Measurements from ENCODE around the gene SYNPO2.

SYNPO2 gene

DNA sequence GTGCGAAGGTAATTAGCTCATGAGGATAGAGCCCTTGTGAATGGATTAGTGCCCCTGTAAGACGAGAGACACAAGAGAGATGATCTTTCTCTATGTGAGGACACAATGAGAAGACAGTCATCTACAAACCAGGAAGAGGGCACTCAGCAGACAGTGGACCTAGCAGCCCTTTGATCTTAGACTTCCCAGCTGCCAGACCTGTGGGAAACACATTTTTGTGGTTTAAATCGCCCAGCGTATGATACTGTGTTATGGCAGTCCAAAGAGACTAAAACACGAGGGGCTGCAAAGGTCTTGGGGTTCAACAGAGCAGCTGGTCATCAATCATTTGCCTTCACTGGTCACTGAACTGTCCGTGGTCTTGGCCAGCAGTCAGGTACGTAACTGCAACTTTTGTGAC lies 9.2 kb upstream of the SYNPO2 start:
- DNase-seq (ENCODE audit: low read depth) = no peak

DNA sequence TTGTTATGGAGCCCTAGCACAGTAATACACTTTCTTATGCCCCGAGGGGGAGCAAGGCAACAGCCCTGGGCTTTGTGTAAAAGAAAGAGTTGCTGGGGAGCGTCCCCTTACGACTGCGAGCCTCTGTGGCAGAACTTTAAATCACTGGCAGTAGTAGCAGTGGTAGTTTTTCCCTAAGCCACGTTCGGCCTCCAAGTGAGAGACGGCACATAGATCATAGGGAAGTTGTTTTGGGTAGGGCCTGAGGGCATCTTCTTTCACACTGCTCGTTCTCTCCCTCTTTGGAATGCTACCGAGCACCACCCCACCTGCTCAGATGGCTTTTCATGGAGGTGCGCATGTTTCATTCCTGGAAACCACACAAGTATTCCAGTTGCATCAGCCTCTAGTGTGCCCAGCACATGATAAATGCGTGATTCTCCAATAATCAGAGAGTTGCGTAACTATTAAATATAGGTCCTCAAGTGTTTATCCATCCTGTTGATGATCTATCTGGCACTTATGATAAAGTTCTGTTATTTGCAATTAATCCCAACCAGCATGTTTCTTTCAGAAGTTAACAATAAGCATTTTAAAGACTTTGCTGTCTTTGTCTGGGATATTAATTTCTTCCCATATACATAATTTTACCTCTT lies 7.0 kb upstream of the SYNPO2 start:
- DNase-seq (ENCODE audit: low read depth) = no peak

DNA sequence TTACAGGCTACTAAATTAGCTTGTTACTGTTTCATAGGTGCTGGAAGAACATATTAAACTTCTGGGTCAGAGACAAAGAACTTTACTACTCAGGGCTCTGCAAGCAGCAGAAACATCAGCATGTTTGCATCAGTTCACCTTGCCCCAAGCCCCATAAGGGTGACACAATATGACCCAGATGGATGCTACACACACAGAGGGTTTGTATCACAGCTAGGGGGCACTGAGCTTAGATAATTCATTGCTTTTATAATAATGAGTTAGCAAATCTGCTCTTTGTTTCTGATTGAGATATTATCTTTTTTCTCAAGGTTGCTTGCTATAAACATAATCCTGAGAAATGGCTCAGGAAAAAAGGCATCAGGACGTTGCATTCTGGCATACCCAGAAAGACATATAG lies 4.8 kb upstream of the SYNPO2 start:
- DNase-seq (ENCODE audit: low read depth) = no peak

DNA sequence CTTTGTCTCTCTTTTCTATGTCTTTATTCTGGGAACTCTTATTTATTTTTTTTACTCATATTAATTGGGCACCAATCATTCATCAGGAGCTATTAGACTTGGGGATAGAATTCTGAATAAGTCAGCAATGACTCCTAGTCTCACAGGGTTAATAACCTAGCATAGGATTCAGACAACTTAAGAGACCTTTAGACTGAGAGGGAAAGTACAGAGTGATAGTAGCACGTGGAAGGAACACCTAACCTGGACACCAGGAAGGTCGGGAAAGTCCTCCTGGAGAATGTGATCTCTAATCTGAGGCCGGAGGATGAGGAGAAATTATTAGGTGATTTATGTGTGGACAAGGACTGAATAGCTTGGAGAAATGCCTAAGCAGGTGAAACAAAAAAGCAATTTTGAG lies 3.9 kb upstream of the SYNPO2 start:
- no peak for DNase-seq (ENCODE audit: low read depth)

DNA sequence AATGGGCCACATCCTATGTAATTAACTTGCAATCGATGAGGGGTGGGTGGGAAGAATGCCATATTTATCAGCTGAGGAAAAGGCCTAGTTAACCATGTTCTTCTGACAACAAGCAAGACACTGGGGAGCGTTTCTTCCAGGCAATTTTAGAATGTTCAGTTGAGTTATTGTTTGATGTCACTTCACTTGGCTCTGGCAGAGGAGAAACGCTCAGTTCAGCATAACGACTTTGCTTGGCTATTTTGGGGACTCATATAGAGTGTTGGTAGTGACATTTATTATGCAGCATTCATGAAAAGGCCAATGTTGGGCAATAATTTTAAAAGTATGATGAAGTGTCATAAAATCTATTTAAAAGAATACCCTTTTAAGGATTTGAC lies 648 bp downstream of the SYNPO2 start:
- no peak for DNase-seq (ENCODE audit: low read depth)

DNA sequence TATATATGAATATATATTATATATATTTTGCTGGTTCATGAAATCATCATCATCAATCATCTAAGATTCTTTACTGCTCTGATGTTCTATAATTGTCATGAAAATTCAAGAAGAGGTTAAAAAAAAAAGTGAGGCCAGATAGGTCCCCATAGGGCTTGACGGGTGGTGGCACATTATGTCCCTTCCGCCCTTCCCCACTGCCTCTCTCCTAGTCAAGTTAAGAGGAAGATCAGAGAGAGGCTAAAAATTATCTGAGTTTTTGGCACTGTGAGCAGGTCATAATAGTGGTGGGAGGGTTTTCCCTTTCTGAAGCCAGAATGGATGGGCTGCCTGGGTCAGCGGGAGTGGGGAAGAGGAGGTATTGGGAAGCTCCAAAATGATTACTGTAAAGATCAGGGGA lies 5.4 kb downstream of the SYNPO2 start:
- DNase-seq (ENCODE audit: low read depth) = no peak

DNA sequence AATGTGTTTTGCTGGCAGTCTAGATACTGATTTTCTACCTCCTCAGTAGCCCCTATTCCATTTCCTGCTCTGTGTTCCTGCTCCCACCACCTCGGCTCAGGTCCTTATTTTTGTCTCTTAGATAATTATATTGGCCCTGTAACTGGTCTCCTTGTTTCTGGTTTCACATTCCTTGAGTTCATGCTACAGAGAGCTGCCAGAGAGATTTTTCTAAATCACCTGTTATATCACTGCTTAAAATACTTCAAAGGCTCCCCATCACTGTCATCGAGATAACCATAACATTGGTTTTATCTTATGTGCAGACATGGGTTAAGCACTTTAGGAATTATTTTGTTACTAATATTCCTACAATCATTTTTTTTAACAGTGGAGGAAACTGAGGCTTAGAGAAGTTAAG lies 9.6 kb downstream of the SYNPO2 start:
- no peak for DNase-seq (ENCODE audit: low read depth)

DNA sequence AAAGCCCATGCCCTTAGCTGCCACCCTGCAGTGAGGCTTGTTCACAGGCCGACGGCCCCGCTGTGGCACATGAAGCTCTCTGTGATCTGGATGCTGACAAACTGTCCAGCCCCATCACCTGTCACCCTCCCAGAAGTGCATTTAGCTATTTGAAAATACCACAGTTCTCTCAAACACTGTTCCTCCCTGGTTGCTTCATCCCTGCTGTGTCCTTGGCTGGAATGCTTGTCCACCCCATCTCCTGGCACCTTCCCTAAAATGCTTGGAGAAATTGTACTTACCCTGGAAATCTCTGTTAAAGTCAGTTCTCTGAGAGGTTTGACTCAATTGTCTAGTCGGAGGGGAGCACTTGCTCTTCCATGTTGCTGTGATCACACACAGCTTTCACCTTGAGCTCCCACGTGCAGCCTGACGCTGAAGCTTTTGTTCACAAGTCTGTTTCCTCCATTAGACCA lies 10.1 kb downstream of the SYNPO2 start:
- DNase-seq (ENCODE audit: low read depth) = no peak

DNA sequence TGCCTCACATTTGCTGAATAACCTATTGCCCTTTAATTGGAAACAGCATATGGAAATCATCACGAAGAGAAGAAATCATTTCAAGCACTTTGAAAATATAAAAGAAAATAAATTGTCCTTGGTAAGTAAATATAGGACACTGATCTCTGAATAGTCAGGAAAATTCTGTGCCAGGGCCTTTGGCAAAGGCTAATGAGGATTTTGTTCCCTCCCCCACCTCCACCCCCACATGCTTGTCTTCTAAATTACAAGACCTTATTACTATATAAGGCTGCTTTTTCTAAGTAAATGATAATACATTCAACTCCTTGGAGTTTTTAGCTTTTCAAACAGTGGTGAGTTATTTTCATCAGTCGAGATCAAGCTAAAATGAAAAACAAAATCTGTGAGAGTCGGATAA lies 15.8 kb downstream of the SYNPO2 start:
- no peak for DNase-seq (ENCODE audit: low read depth)

DNA sequence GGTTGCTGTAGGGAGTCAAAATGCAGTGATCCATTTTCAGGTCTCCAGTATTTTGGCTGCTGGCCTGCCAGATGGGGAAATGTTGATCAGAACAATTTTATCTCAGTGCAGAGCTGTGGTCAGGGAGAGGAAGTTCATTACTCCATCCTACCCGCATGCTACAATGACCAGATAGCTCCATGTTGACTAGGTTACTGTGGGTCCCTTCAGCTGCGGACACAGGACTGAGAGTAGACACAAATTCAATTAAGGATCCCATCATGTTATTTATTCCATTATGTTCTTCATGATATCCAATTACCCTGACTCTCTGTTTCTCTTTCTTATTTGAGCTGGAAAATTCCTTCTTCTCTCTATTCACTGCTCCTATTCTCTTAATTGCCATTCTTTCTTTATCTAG lies 16.3 kb downstream of the SYNPO2 start:
- DNase-seq (ENCODE audit: low read depth) = no peak

DNA sequence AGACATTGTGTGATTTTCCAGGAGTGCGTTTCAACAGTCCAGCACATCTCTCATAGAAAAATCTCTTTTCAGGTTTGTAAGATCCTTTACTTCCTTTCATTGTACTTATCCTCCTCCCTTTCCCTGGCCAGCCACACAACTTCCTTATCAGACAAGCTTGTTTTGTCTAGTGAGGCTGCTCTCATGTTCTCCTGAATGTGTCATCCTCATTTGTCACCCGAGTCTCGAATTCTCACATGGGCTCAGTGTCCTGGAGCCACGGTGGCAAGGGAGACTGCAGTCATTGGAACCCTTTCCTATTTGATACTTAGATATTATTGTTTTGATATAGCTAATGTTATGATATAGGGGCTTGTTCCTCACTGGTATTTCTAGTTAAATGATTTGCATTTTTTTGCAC lies 16.9 kb downstream of the SYNPO2 start:
- DNase-seq (ENCODE audit: low read depth) = no peak

DNA sequence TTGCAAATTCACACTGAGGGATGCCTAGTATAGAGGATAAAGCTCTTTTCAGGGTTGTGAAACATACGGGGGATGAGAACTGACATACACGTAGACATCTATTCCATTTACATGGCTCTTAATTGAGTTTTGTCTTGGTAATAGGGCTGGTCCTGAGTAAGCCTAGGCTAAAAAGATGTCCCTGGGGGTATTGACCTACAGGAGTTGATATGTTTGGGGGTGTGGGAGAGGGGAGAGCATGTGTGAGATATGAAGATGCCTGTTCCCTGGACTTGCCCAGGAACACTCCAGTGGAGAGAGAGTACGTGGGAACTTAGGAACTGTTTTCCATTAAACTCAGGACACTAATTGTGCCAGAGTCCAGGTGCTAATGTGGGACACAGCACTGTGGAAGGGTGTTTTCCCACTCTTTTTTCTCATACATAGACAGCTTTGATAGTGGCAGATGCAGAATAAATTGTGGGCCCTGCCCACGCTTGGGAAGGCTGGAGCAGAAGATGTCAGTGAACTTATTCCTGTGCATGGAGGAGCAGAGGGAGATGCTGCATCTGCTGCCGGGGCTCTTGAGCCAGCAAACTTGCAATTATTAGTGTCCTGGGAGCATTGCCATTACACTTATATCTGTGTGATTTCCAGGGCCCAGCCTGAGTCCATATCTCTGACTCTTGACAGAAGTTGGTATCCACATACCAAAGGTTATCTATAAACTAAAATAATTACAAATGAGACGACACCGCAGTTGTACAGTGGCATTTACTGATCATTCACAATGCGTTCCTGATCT lies 20.7 kb downstream of the SYNPO2 start:
- DNase-seq (ENCODE audit: low read depth) = no peak

DNA sequence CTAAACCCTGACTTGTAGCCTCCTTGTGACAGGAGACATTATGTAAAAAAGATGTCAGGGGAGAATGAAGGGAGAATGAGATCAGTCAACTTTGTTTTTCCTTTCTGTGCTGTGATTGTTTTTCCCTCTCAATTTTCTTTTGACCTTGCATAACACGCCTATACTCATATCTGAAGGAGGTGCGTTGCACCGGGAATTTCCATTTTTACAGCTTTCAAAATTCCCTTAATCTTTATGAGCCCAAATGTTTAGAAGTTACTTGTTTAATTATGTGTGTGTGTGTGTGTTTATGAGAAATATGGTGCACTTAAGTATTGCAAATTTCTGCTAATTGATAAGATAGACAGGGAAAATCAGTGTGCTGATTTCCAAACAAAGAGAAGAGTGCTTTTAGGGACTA lies 21.6 kb downstream of the SYNPO2 start:
- DNase-seq (ENCODE audit: low read depth) = no peak

DNA sequence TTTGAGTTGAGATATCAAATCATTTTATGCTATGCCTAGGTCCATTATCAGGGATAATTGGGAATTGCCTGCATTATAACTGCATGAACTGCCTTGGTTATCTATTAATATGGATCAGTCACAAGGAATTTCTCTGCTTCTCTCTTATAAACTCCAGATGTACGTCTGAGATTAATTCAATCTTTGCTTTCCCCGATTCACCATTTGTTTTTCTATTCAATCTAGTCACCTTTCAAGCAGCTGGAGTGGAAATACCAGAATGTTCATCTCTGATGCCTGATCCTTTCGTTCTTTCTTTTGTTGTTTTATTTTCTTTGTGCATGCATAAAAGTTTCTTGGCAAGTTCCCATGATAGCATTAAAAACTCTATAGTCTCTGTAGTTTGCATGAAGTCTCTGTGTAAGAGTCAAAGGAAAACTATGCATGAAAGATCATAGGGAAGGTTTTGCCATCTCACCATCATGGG lies 22.6 kb downstream of the SYNPO2 start:
- no peak for DNase-seq (ENCODE audit: low read depth)

DNA sequence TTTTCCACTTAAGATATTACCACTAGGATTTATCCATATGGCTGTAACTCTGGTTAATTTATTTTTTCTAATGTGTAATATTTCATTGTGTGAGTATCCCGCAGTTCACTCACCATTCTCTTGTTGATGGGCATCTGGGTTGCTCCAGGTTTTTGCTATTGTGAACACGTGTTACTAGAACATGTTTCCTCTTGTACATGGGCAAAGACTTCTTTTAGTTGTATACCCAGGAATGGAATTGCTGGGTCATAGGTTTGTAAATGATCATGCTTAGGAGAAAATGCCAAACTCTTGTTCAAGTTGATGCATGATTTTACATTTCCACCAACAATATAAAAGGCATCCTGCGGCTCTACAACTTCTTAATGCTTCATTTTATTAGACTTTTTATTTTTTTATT lies 26.8 kb downstream of the SYNPO2 start:
- no peak for DNase-seq (ENCODE audit: low read depth)

DNA sequence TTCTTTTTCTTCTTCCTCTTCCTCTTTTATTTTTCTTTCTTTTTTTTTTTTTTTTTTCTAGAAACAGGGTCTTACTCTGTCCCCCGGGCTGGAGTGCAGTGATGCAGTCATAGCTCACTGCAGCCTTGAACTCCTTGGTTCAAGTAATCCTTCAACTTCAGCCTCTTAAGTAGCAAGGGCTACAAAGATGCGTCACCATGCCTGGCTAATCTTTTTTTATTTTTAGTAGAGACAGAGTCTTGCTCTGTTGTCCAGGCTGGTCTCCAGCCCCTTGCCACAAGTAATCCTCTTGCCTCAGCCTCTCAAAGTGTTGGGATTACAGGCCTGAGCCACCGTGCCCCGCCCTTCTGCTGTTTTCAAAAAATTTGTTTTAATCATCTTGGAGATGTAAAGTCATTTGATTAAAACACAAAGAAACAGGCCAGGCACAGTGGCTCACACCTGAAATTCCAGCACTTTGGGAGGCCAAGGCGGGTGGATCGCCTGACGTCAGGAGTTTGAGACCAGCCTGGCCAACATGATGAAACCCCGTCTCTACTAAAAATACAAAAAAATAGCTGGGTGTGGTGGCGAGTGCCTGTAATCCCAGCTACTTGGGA lies 28.1 kb downstream of the SYNPO2 start:
- no peak for DNase-seq (ENCODE audit: low read depth)

DNA sequence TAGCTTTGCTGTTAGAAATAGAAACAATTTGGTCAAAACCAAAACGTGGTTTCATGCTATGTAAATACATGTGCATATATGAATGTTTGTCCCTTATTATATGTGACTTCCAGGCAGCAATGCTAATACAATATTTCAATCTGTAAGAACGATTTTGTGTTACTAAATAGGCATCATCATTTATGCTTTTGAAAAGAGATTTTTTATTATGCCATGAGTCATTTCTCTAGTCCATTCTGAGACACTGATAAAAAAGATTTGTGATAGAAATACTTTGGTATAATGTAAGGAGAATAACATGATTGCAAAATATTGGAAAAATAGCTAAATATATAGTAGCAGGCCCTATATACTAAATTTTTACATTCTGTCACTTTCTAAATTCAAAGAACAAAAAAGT lies 28.9 kb downstream of the SYNPO2 start:
- DNase-seq (ENCODE audit: low read depth) = no peak

DNA sequence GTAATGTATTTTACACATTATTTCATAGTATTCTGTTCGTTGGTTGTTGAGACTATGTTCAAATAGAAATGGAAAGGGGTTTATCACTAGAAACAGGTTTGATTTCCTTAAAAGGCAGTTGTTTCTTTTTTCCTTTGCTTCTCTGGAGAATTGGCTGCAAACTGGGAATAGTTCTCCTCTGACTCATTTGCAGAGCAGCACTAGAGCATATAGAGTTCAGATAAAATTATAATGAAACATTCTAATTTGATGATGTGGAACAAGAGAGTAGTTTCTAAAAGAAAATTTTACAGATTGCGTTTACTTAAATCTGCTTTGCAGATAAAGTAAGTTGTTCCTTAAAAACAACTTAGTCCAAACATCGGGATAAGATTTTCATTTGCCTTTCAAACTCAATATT lies 29.7 kb downstream of the SYNPO2 start:
- DNase-seq (ENCODE audit: low read depth) = no peak

DNA sequence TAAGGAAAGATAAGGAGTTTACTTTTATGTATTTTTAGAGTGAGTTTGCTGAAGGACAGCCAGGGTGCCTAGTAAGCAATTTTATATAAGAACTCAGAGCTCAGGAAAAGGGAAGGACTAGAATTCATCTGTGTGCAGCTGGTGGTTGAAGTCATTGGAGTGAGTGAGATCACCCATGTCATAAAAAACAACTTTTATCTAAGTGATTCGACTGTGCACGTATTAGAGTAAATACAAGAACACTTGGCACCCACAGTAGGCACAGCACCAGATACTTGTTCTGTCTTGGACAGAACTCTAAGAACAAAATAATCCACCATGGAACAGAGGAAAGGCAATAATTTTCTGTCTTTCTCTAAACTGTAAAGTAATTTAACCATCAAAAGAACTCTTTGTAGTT lies 31.6 kb downstream of the SYNPO2 start:
- no peak for DNase-seq (ENCODE audit: low read depth)

DNA sequence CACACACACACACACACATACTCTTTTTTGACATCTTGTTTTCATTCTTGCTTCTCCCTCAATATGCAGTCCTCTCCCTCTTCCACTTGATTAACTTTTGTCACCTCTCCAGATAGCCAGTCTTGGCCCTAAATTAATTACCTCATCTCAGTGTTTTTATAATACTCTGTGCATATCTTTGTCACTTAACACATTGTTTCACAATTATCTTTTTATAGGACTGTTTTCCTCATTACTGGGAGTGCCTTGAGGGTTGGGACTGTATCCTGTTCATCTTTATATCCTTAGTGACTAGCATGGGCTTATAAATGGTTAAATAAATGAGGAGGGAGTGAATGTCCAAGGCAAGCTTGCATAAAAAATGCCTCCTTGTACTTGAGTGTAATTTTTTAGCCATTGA lies 33.1 kb downstream of the SYNPO2 start:
- no peak for DNase-seq (ENCODE audit: low read depth)

DNA sequence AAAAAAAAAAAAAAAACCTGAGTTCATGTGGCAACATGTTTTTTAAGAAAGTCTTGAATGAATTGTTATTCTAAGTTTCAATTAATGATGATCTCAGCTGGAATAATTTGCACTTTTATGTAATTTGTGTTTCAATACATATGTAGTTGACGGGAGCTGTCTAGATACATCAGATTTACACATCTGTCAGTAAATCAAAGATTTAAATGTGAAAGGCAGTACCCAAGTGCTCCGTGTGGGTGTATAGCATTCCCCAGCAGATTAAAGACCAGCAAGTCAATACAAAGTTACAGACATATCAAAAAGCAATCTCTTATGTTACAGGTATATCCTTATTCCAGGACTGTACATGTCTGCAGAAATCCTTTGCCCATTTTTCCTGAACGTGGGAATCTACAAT lies 35.2 kb downstream of the SYNPO2 start:
- no peak for DNase-seq (ENCODE audit: low read depth)

DNA sequence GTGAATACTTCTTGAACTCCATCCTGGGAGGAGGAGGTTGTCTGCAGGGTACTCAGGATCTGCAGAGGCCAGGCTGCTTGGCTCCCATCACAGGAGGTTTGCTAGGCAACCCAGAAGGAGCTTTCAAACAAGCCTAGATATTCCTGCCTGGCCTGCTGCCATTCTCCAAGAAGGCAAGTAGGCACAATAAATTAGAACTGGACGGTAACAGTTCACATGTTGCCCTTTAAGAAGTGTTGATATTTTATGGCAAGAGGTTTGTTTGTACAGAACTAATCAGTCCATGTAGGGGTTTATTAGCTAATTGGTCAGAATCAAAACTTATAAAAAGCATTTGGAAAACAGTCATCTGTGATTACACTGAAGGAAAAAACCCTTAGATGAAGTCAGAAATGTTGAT lies 39.3 kb downstream of the SYNPO2 start:
- no peak for DNase-seq (ENCODE audit: low read depth)

DNA sequence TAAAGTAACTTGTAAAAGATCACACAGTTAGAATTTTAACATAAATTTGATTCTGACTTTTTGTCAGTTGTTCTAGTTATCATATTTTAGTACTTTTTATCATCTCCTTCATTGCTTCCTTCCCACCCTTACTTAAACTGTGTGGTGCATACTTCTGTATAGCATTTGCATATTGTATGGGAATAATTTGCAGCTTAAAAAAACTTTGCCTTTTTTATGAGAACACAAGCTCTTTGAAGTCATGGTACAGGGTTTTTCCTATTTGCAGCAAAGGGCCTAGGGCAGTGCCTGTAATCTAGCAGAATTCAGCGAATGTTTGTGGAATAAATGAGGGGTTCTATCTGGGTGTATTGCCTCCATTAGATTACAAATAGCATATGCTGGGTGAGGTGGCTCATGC lies 41.6 kb downstream of the SYNPO2 start:
- DNase-seq (ENCODE audit: low read depth) = no peak

DNA sequence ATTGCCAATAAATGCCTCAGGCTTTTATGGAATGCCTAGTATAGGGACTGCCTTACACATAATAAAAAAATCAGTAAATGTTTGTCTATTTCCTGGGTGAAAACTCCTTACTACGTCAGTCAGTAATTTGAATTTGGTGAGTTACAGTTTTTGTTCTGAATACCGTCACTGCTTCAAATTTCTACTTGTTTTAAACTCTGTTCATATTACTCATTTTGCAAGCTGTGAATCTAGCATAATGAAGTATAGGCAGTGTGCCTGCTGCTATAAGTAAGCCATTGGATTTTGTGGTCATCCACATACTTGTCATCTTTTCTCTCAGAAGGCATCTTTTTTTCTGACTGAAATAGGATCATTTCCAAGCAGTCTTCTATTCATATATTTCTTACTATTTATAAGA lies 43.1 kb downstream of the SYNPO2 start:
- DNase-seq (ENCODE audit: low read depth) = no peak

Measured in stimulated activated CD4-positive, alpha-beta T cell treated with anti-CD3 and anti-CD28 coated beads, Interleukin-2, amount 100 ng/mL, for 4 hours (primary cell).